Measurements from ENCODE around the gene FGFR3.
A peak's percentile ranks its signal among the peaks of the same experiment; 100 is the strongest.

The FGFR3 gene

DNA sequence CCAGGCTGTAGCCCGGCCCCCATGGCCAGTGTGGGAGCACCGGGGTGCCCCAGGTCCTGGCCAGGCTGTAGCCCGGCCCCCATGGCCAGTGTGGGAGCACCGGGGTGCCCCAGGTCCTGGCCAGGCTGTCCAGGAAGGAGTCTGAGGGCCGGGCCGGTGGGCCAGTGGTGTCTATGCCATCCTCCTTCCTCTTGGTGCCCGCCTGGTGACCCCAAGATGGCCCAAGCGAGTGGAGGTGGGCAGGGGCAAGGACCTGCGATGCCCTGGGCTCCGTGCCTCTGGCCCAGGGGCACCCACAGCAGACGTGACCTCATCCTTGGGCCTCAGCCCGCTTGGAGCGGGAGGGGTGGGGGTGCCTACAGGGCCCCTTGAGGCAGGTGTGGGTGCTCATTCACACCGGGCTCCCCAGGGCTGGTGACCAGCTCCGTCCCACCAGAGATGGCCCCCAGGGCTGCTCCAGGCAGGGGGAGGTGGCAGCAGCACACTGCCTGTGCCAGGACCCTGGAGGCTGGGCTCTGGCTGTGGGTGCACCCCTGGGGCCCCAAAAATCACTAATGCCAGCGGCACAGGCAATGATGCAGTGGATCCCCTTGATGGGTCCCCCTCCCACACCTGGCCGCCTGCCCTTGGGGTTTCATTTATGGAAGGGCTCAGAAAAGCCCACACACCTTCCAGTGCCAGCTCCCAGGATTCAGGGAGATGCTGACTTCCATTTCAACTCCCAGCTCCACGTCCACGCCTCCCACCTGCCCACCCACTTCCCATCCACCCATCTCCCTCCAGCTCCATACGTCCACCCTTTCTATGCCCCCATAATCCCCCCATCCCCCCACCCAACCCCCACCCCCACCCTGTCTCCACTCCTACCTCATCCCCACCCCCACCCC, 36.0 kb upstream of the FGFR3 start:
- no peak for DNase-seq

- DNase-seq: no peak
These were observed 35.3 kb upstream of the FGFR3 start for GRCh38 chr4:1757836-1758235.

DNA sequence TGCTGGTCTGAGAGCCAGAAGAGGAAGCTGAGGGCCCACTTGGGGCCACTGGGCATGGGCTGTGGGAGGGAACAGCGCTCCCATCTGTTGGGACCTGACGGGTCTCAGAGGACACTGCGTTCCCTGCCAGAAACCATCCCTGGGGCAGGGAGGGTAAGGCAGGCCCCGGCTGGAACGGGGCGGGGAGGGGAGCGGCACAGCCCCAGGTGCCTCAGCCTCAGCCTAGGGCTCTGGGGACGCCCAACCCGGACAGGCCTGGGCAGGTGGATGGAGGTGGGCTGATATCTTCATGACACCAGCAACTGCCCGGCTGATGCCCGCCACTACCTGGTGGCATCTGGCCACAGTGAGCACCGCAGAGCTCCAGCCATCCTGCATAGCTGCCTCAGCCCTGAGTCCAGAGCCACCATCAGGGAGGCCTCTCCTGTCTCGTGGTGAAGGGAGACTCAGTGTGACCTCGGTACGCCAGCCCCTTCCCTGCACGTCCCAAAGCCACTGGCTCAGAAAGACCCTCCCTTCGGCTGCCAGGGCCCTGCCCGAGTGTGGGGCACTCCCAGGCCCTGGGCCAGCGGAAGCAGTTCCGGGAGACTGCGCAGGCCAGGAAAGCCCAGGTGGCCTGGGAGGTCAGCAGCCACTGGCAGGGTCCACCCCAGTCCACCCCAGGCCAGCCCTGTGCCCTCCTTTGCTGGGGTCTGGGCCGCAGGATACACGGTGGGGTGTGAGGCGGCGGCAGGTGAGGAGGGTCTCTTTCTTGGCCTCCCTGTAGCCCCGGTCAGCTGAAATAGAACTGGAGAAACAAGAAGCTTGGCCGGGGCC, 34.6 kb upstream of the FGFR3 start:
- no peak for DNase-seq

DNA sequence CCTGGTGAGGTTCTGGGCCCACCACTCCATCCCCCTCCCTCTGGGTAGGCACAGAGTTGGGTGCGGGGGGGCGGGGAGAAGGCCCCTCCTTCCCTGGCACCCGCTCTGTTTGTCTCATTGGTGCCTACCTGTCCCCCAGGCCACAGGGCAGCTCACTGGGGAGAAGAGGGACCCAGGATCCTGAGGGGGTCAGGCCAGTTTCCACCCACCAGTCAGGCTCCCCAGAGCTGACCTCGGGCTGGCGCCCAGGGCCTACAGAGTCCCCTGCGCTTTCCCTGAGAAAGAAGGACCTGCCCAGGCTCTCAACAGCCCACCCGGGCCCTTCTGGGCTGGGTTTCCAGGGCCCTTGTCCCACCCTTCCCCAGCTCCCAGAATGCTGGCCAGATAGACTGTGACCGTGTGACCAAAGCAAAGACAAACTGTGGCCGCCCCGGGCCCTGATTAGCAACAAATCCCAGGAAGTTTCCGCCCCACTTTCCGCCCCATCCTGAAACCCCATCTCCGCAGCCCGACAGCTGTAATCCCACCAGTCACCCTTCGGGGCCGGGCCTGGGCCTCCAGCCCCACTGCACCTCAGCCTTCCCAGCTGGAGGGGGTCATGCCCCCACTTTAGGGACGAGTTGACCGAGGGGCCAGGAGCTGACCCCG, 33.8 kb upstream of the FGFR3 start:
- DNase-seq: no peak

DNA sequence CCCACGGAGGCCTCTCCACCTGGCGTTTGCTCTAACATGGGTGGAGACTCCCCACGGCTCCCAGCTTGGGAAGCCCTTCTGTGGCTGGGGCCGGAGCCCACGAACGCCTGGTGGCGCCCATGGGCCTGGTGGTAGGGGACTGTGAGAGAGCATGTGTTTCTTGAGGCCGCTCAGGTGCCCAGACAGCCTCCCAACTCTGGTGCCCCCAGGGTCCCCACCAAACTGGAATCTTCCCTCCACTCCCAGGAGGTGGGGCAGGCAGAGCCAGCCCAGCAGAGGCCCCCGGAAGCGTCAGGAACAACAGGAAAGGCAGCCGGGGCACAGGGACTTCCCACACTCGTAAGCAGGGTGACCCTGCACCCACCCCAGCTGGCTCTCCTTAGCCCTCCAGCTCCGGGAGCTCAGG, 33.3 kb upstream of the FGFR3 start:
- DNase-seq: no peak

GRCh38 chr4:1760521-1761071, 32.5 kb upstream of the FGFR3 start:
- DNase-seq: no peak

DNA sequence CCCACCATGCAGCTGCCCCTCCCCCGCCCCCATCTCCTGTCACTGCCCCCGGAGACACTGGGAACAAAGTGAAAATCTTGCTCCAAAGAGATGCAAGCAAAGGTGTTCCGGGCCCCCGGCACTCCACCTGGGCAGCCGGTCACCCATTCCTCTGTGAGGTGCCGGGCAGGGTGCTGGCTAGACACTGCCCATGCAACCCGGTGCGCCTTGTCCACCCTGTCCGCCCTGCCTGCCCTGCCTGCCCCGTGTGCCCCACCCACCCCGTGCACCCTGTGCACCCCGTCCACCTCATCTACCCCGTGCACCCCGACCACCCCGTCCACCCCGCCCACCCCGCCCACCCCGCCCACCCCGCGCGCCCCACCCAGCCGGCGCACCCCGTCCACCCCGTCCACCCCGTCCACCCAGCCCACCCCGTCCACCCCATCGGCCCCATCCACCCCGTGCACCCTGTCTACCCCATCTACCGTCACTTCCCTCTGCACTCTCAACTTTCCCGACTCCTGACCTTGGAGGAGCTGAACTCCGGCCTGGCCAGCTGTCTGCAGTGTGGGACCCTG, 31.9 kb upstream of the FGFR3 start:
- DNase-seq: no peak

DNA sequence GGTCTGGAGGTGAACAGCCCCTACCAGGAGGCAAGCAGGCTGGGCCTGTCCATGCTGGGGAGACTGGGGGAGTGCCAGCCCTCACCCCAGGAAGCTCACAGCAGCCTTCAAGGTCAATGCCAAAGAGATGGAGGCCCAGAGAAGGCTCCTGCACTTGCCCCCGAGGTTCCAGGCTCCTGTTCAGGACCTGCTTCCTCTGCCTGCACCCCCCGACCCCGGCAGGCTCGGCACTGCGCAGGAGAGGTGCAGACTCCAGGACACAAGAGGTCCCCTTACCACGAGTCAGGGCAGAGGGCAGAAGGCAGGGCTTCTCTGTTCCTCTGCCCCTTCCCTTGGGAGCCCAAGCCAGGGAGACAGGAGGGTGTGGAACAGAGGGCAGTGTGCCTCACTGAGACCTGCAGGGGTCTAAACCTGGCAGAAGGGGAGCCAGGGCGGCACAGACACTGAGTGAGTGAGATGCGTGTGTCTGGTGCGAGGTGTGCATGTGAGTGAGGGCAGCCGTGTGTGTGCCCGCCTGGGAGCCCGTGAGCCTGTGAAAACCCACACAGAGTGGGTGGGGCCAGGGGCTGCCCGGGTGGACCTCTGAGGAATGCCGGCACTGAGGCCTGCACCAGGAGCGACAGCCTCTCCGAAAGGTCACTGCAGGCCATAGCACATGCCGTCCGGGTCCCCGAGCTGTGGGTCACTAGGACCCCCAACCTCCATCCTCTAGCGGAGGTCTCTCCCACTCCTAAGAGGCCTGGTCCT, 30.7 kb upstream of the FGFR3 start:
- no peak for DNase-seq

DNA sequence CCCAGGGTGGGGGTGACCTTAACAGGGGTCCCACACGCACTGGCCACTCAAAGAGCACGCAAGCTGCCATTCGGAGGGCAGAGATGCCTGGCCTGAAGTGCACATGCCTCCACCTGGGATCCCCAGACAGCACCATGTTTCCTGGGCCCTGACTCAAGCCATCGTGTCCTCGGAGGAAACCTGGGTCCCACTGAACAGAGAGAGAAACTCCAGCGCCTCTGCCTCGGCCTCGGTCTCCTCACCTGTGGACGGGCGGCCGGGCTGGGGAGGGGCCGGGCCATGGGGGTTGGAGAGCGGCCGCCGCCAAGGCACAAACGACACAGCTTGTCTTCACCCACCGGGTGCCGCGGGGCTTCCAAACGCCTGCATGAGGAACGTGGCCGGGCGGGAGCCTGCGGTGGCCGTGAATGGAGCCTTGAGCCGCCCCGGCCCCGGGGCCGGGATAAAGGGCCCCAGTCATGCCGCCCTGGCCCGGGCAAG, 30.0 kb upstream of the FGFR3 start:
- DNase-seq: no peak

DNA sequence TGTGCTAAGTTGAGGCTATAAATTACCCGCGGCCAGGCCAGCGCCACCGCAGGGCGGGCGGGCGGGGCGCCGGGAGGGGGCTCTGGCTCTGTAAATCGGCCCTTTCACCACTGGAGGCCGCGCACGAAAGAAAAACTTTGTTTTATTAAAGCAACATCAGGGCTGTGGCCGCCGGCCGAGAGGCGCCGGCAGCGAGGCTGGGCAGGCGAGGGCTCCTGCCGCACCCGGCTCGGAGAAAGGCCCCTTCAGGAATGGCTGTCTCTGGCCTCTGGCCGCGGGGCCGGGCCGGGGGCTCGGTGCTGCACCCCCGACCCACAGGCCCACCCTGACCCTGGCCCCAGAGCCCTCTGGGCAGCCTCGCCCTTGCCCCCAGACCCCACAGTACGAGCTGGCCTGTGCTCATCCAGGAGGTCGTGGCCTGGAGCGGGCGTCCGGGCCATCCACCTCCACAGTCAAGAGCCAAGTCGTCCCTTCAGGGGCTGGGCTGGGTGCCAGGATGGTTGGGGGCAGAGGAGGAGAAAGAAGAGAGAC, 29.5 kb upstream of the FGFR3 start:
- no peak for DNase-seq

GRCh38 chr4:1764670-1765069, 28.4 kb upstream of the FGFR3 start:
- DNase-seq: no peak

DNA sequence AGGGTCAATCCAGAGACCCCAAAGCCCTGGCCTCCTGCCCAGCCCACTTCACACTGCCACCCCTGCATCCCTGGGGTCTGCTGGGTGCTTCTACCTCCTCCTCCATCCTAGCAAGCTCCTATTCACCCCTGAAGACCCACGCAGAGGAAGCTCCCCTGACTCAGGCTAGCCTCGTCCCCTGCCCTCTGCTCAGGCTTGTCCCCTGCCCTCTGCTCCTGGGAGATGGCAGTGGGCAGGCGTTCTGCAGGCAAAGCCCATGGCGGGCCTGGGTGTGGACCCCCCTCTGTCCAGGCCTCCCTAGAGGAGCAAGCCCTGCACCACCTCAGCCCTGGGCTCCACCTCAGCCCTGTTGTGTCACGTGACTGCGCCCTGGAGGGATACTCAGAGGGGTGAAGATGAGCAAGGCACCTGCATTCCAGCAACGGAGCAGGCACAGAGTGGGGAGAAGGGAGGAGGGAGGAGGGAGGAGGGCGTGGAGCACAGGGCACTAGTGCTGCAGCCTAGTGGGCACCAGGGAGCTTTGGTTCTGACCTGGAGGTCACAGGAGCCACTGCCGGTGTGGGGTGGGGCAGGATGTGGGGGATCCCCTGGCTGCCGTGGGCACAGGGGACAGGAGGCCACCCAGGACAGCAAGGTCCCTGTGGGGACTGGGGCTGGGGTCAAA, 27.6 kb upstream of the FGFR3 start:
- no peak for DNase-seq

DNA sequence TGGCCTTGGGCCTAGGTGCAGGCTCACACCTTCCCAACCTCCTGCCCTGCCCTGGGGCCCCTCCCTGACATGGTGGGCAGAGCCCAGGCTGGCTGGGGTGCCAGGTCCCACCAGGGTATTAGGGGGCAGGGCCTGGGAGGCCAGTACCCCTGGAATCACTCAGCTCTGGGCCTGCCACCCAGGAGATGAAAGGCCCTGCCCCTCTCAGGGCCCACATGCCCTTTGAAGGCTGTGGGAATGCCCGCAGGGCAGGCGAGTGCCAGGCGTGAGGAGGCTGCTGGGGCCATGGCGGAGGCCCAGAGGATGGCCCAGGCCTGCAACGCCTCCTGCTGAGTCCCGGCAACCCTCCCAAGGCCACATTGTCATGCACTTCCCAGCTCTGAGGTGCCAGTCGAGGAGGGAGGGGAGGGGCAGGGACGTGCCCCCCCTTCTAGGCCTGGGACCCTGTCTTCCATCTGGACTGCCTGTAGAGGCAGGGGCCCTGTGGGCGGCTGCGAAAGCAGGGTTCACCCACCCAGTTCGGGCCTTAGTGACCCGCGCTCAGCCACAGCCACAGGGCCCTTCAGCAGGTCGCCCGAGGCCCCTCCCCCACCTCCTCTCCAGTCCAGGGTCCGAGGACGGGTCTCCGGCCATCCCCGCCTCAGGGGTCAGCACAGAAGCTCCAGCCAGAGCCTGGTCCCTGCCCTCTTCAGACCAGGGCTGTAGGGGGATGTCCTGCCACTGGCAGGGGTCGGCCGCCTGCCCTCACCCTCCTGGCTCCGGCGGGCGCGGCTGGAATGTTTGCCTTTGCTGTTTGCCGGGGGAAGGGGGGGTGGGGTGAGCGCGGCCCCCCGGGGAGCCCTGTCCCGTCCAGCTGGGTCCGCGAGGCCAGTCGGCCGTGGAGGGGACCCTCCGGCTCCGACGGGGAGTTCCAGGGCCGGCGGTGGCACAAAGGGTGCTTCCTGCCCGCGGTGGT, 26.7 kb upstream of the FGFR3 start:
- no peak for DNase-seq

GRCh38 chr4:1767061-1767769, 25.9 kb upstream of the FGFR3 start:
- DNase-seq: no peak

DNA sequence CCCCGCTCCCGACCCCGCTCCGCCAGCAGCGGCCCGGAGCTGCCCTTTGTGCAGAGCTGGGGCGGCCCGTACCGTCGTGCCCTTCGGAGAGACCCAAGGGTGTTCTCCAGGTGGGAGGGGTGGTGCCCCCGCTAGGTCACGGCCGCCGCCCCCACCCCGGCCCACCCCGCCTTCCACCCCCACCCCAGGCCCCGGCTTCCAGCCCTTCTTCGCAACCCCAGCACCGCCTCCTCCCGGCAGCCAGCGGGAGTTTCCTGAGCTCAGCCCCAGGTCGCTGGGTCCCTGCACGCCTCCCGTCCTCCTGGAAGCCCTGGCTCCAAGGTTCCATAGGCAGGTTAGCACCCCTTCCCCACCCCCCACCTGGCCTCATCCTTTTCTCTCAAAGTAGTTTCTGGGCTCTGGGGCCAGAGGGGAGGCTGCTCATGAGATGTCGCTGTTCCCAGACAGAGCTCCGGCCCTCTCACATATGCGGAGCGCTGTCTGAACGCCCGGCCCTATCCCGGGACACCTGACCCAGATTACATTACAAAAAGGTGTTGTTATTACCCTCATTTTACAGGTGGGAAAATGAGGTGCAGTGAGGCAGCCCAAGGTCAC, 25.2 kb upstream of the FGFR3 start:
- DNase-seq: peak; percentile 41

DNA sequence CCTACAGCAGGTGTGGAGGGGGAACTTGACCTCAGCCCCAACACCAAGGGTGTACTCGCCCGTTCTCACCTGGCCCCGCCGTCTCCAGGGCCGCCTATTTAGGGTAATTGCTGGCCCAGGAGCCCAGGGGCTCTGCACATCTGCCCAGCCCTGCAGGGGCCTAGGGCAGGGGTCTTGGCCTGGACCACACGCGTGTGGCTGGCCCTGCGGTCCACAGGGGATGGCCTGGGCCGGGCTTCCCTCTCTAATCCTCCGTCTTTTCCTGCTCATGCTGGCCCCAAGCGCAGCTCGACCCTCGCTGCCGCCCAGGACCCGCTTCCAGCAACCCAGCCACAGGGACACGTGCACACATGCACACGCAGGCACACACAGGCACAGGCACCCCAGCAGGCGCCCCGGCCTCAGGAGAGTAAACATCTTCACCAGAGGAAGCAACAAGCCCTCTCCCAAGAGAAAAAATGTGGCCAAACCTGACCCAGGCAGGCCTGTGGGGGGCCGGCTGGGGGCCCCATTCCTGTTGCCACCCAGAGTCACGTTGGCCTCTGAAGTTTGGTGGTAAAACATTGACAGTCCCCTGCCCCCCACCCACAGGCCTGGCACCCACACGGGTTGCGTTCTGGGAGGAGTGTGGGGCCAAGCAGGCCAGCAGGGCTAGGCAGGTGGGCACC, 24.6 kb upstream of the FGFR3 start:
- no peak for DNase-seq

DNA sequence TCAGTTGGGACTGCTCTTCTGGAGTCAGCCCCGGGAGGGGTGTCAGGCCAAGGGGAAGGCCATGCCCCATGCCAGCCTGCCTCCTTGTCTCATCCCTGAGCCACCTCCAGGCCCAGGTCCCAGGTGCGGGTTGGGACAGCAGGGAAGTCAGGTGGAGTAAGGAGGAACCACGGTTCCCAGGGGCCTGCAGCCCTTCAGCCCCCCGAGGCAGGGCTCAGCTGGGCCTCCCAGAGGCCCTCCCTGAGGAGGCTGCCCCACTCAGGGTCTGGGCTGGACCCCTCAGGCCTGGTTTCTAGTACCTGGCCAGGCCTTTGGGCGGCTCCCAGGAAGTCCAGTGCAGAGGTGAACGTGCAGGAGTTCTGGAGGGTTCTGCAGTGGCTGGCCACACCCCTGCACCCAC, 23.4 kb upstream of the FGFR3 start:
- DNase-seq: no peak

GRCh38 chr4:1770245-1770644, 22.8 kb upstream of the FGFR3 start:
- DNase-seq: no peak
